ENCODE measurements around the gene CCDC78.

CCDC78 gene

DNA sequence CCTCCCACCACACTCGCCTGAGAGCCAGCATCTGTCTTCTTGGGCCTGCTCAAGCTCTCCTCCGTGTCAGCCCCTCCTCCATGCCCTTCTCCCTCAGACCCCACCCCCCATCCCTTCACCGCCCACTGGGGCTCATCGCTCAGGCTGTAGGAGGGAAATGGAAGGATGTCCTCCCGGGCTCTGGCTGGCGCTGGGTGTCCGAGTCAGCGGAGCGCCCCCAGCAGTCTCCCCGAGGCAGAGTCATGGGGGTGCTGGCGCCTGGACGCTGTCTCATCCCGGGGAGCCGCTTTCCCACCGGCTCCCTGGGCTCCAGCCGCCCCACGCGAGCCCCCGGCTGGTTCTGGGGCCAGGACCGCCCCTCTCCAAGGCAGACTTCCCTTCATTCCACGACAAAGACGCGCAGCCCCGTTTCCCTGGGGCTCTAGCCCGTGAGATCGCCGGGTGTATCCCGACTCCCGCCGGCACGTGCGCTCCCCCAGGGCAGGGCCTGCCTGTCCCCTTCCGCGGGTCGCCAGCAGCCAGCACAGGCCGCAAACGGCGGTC is 5.7 kb downstream of the CCDC78 start:
- Histone ChIP-seq H2AFZ (ENCODE audit: low read length) (peak overlapping the region; percentile 73; the same call in 1 of the 2 replicates), H3K9me3 (ENCODE audit: insufficient read depth, low read depth, low read length) (no peaks in the 10 kb centered on the region), H3K36me3 (ENCODE audit: insufficient read depth, low read length) (no peaks in the 10 kb centered on the region), H4K20me1 (ENCODE audit: insufficient read depth, low read length, poor library complexity, severe bottlenecking) (no peaks in the 10 kb centered on the region), H3F3A (ENCODE audit: low read depth) (no peaks in the 10 kb centered on the region), H3K4me1 (ENCODE audit: insufficient read depth, low read length, poor library complexity, severe bottlenecking) (peaks cover 7% of the 10 kb centered on the region), H3K9me2 (replicated peaks; ENCODE audit: low read depth, low read length) (no peaks in the 10 kb centered on the region), H3K4me2 (ENCODE audit: low read depth, low read length, poor library complexity, severe bottlenecking) (peak overlapping the region; percentile 85), H3K4me3 (ENCODE audit: low read length, poor library complexity, severe bottlenecking) (peak overlapping the region; percentile 83), H3K27me3 (ENCODE audit: insufficient read depth, low read length, poor library complexity, severe bottlenecking) (no peaks in the 10 kb centered on the region), H3K9ac (ENCODE audit: low read depth, low read length, poor library complexity, severe bottlenecking) (peak overlapping the region; percentile 91), H3K79me2 (ENCODE audit: insufficient read depth, low read length) (no peaks in the 10 kb centered on the region)
- TF ChIP-seq, protein P1, sequence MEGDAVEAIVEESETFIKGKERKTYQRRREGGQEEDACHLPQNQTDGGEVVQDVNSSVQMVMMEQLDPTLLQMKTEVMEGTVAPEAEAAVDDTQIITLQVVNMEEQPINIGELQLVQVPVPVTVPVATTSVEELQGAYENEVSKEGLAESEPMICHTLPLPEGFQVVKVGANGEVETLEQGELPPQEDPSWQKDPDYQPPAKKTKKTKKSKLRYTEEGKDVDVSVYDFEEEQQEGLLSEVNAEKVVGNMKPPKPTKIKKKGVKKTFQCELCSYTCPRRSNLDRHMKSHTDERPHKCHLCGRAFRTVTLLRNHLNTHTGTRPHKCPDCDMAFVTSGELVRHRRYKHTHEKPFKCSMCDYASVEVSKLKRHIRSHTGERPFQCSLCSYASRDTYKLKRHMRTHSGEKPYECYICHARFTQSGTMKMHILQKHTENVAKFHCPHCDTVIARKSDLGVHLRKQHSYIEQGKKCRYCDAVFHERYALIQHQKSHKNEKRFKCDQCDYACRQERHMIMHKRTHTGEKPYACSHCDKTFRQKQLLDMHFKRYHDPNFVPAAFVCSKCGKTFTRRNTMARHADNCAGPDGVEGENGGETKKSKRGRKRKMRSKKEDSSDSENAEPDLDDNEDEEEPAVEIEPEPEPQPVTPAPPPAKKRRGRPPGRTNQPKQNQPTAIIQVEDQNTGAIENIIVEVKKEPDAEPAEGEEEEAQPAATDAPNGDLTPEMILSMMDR (conservative IDR thresholded peaks at IDR 0.05; ENCODE audit: low read length) = 0 out of 2 replicates have a peak, but pooled peaks have one; percentile 19
- TF ChIP-seq EZH2phosphoT487 (IDR thresholded peaks at IDR 0.05; ENCODE audit: borderline replicate concordance) = no peak

DNA sequence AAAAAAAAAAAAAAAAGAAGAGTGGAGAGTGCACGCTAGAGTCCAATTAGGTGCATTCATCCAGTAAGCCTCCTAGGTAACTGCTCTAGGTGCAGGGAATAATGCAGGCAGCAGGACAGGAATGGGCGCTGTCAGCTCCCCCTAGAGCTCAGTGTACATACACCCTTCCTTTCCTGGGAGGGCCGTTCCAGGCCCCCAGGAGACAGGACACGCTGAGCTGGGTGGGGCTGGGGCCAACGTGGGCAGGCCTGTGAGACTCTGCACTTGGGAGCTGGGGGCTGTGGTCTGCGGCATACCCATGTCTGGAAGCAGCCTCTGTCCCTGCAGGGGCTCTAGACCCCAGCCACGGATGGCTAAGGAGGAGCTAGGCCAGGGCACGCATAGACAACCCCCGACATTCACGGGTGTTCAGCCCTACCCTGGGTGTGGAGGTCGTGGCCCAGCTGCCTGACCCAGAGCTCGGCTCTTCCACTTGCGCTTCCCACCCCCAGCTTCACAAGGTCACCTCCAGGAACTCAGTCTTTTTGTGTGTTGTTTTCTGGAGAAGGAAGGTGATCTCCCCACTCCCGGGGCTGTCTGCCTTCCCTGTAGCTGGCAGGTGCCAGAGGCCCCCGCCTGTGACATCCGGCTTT is 6.3 kb downstream of the CCDC78 start:
- Histone ChIP-seq H3K9me3 (ENCODE audit: insufficient read depth, low read depth, low read length) (no peaks in the 10 kb centered on the region), H3K9ac (ENCODE audit: low read depth, low read length, poor library complexity, severe bottlenecking) (peak overlapping the region; percentile 91), H3F3A (ENCODE audit: low read depth) (no peaks in the 10 kb centered on the region), H3K4me2 (ENCODE audit: low read depth, low read length, poor library complexity, severe bottlenecking) (peak overlapping the region; percentile 85), H3K79me2 (ENCODE audit: insufficient read depth, low read length) (no peaks in the 10 kb centered on the region), H3K36me3 (ENCODE audit: insufficient read depth, low read length) (no peaks in the 10 kb centered on the region), H3K27me3 (ENCODE audit: insufficient read depth, low read length, poor library complexity, severe bottlenecking) (no peaks in the 10 kb centered on the region), H3K4me1 (ENCODE audit: insufficient read depth, low read length, poor library complexity, severe bottlenecking) (peaks cover 7% of the 10 kb centered on the region), H4K20me1 (ENCODE audit: insufficient read depth, low read length, poor library complexity, severe bottlenecking) (no peaks in the 10 kb centered on the region), H3K4me3 (ENCODE audit: low read length, poor library complexity, severe bottlenecking) (peak overlapping the region; percentile 83), H2AFZ (ENCODE audit: low read length) (0 out of 2 replicates have a peak overlapping the region, but pooled peaks have one; percentile 73), H3K9me2 (replicated peaks; ENCODE audit: low read depth, low read length) (no peaks in the 10 kb centered on the region)
- no peak for TF ChIP-seq EZH2phosphoT487 (IDR thresholded peaks at IDR 0.05; ENCODE audit: borderline replicate concordance)
- TF ChIP-seq, protein P1 (conservative IDR thresholded peaks at IDR 0.05; ENCODE audit: low read length) = no peak

- Histone ChIP-seq H3K4me2 (ENCODE audit: low read depth, low read length, poor library complexity, severe bottlenecking) (peak overlapping the region; percentile 85), H3K4me1 (ENCODE audit: insufficient read depth, low read length, poor library complexity, severe bottlenecking) (peaks cover 7% of the 10 kb centered on the region), H3K4me3 (ENCODE audit: low read length, poor library complexity, severe bottlenecking) (peak overlapping the region; percentile 83), H4K20me1 (ENCODE audit: insufficient read depth, low read length, poor library complexity, severe bottlenecking) (no peaks in the 10 kb centered on the region), H3K9me2 (replicated peaks; ENCODE audit: low read depth, low read length) (no peaks in the 10 kb centered on the region), H2AFZ (ENCODE audit: low read length) (no peak overlapping the region), H3K36me3 (ENCODE audit: insufficient read depth, low read length) (no peaks in the 10 kb centered on the region), H3F3A (ENCODE audit: low read depth) (no peaks in the 10 kb centered on the region), H3K9ac (ENCODE audit: low read depth, low read length, poor library complexity, severe bottlenecking) (peak overlapping the region; percentile 91), H3K9me3 (ENCODE audit: insufficient read depth, low read depth, low read length) (no peaks in the 10 kb centered on the region), H3K27me3 (ENCODE audit: insufficient read depth, low read length, poor library complexity, severe bottlenecking) (no peaks in the 10 kb centered on the region), H3K79me2 (ENCODE audit: insufficient read depth, low read length) (no peaks in the 10 kb centered on the region)
- TF ChIP-seq EZH2phosphoT487 (IDR thresholded peaks at IDR 0.05; ENCODE audit: borderline replicate concordance) = no peak
- TF ChIP-seq, protein P1 (conservative IDR thresholded peaks at IDR 0.05; ENCODE audit: low read length) = no peak
These were observed 7.3 kb downstream of the CCDC78 start for GRCh38 chr16:718922-719321.
